ENCODE data around the gene AUTS2. TPM values are rescaled to one million over a fixed set of nuclear protein-coding genes. Genes with fewer than 3 reads are reported as not detected.
A peak's percentile ranks its signal among the peaks of the same experiment; 100 is the strongest.

The AUTS2 gene
- total RNA-seq, 1 donor from 2014 or later: 5.2 TPM

DNA sequence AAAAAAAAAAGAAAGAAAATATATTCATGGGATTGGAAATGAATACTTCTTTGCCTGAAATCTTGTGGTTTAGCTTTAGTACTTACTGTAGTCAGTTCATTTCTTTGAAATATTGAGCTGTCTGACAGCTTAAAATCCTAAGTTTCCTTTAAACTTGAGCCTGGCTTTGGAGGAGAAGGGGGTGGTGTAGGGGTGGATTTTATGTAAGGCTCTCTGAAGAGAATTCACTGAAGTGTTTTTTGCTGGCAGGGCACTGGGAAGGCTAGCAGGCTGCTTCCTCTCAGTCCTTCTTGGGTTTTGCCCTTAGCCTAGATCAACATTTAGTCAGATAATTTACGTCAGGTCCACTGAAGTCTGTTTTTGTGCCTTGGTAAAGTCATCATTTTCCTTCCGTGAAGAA, 516.5 kb downstream of the AUTS2 start:
- ATAC-seq (ENCODE audit: poor library complexity): no peak
- no peak for DNase-seq
- intact Hi-C loops (cut with DNase I): no loop called here

DNA sequence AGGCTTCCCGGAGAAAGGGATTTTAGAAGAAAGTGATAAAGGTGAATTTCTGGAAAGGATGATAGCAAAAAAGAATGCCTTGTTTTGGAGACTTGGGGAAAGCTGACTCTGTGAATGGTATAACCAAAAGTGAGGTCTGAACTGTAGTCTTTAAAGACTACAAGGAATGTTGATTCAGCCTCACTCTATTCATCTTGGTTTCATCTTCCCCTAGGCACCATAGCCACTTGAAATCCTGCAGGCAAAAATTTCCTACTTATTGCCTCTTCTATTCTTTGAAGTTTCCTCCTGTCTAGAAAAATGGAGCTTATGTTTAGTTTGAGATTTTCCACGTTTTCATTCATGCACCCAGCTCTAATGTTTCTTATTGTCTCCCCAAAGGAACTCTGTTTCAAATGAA, 518.0 kb downstream of the AUTS2 start:
- ATAC-seq (ENCODE audit: poor library complexity) (no peak), DNase-seq (no peak)
- intact Hi-C loops (cut with DNase I): no loop called here

DNA sequence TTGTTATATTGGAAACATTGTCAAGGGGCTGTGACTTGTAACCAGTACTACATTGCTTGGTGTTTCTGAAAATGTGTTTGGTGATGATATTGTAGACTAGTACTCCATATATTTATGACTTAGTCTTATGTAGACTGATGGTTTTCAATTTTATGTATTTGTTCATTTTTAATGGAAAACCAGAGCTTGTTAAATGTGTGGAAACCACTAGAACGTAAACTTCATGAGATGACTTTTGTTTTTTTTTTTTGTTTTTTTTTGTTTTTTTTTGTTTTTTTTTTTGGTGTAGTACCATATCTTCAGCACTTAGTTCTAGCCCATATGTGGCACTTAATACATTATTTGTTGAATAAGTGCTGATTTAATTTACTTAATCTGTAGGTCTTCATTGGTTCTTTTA, 518.6 kb downstream of the AUTS2 start:
- intact Hi-C loops (cut with DNase I): no loop called here
- DNase-seq (no peak), ATAC-seq (ENCODE audit: poor library complexity) (no peak)

DNA sequence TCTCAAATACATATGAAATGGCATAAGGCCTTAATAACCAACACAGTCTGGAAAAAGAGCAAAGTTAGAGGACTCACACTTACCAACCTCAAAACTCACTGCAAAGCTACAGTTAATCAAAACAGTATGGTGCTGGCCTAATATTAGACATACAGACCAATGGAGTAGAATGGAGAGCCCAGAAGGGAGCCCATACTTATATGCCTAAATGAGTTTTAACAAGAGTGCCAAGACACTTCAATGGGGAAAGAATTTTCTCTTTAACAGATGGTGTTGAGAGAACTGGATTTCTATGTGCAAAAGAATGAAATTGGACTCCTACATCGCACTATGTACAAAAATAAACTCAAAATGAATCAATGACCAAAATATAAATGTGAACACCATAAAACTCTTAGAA, 522.6 kb downstream of the AUTS2 start:
- DNase-seq (no peak), ATAC-seq (ENCODE audit: poor library complexity) (no peak)
- intact Hi-C loops (cut with DNase I): no loop called here

DNA sequence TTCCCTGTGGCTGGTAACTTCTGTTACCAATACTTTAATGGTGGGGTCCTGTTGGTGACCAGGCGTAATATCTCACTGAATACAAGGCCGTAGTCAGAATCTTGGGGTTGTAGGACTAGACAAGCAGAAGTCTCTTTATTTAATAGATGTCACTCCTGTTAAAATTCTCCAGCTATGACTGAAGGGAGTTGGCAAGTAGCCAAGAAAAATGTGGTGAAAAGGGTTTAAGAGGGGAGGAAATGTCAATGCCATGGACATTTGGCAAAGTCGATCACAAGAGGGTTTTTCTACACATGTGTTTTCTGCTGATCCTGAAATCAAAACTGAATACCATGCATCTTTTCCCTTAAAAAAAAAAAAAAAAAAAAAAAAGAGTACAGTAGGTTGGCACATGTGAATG, 533.5 kb downstream of the AUTS2 start:
- intact Hi-C loops (cut with DNase I): no loop called here
- DNase-seq: no peak
- no peak for ATAC-seq (ENCODE audit: poor library complexity)

DNA sequence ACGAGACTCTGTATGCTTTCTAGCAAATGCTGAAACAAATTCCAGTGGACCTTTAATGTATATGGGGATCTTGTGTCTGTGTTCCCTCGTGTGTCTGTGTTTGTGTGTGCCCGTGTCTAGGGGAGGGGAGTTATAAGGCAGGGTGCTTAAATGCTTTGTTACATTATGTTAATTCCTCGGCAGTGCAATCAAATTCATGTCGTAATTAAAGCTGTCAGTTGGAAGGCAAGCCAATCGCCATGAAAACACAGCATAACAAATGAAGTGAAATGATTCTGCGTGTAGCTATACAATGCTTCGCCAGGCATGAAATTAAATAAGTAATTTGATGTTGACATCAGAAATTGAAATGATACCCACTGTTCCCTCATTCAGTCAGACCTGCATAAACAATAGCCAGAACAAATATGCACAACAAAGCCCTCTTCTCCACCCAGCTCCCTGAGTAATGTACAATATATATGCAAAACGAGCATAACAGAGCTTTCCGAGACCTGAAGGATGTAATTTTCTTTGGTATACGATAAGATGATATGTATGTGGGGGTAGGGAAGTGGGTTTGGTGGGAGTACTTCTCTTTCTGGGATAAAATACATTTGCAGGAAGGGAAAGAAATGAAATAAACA, 534.1 kb downstream of the AUTS2 start:
- no peak for DNase-seq
- ATAC-seq (ENCODE audit: poor library complexity): no peak
- intact Hi-C loops (cut with DNase I): no loop called here

DNA sequence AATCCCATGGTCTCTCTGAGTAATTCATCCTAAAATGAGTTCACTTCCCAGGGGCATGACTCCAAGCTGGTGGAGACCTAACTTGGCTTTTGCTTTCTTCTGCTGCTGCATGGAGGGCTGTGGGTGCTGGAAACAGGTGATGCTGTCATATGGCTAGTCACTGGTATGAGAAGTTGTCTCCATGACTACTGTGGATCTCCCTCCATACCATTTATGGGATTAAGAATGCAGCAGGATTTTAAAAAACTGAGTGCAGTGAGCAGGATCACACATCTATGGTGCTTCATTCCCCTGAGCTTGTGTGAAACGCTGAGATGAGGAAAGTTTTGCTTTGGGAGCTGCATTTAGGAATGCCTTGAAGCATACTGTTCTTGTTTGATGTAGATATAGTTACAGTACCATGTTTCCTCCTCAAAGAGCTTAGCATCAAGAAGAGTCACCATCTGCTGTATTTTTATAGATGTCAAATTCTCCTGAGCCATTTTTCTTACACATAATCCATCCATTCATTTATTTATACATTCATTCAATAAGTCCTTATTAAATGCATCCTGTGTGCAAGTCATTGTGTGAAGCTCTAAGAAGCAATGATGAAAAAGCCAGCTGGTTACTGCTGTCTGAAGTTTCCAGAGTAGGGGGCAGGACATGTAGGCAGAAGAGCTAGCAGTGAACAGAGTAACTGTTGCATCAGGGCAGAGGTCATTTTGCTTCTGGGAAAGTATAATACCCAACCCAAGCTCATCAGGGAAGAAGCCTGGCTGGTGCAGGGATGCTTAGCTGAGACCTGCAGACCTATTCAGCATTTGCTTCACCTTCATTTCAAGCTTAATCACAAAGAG, 534.8 kb downstream of the AUTS2 start:
- intact Hi-C loops (cut with DNase I): no loop called here
- DNase-seq: no peak
- ATAC-seq (ENCODE audit: poor library complexity): no peak

DNA sequence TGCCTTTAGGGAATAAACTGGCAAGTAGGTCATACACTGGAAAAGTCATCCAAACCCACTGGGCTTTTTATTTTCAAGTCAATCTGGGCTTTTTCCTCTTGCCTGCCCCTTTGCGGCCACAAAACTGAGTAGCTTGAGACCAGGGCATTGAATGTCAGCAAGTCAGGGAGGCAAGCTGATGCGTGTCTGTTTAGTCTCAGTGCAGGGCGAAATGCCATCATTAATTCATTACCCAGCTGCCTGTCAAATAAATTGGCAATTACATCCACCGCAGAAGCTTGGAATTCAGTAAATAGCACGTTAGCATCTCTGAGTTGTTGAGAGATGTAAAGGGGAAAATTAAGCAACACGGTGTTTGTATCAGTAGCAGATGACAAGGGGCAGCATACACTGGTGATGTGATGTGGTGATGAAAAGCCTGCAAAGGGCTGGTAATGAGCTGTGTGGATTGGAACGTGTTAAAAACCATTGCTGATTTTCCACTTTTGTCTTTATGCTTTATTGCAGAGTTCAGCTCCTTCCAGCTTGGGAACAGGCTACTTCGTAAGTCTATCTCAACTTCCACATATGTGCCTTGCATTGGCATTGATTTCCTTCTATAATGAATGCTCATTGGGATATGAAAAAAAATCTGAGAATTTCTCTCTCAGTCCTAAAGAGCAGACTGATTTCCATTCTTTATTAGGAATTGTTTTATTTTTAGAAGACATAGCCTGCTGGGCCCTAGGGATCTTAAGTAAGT, 535.9 kb downstream of the AUTS2 start:
- intact Hi-C loops (cut with DNase I): no loop called here
- ATAC-seq (ENCODE audit: poor library complexity) (peak; percentile 18), DNase-seq (no peak)

DNA sequence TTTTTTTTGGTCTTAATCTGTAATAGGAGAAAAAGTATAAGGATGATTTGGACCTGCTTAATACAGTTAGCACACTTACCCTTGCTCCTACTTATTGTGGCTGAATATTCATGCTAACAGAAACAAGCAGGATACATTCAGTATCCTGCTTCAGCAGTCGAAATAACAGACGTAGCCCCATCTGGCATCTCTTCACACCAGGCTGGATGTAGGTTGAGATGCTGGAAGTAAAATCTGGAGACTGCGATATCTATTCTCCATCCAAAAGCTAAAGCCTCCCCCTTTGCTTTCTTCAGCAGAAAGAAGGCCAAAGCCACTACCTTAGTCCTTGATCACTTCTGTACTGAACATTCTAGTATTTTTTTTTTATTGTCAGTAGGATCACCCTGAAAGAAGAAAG, 537.4 kb downstream of the AUTS2 start:
- ATAC-seq (ENCODE audit: poor library complexity): no peak
- intact Hi-C loops (cut with DNase I): no loop called here
- no peak for DNase-seq

DNA sequence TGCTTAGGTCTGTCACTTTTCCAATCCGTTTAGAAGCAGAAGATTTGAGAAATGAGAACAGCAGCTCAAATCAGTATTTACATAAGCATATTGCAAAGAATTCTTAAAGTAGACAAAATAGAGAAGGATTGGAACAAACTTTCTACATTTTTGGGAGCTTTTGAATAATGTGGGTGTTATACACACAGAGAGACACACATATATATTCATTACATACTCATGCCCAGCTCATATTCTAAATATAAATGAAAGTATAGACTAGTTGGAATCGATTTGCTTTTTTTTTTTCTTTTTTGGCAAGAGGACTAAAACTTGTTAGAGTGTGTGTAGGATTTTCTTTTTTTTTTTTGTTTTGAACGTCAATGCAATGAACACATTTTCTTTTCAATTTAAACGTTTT, 538.9 kb downstream of the AUTS2 start:
- intact Hi-C loops (cut with DNase I): no loop called here
- no peak for DNase-seq
- ATAC-seq (ENCODE audit: poor library complexity): no peak

DNA sequence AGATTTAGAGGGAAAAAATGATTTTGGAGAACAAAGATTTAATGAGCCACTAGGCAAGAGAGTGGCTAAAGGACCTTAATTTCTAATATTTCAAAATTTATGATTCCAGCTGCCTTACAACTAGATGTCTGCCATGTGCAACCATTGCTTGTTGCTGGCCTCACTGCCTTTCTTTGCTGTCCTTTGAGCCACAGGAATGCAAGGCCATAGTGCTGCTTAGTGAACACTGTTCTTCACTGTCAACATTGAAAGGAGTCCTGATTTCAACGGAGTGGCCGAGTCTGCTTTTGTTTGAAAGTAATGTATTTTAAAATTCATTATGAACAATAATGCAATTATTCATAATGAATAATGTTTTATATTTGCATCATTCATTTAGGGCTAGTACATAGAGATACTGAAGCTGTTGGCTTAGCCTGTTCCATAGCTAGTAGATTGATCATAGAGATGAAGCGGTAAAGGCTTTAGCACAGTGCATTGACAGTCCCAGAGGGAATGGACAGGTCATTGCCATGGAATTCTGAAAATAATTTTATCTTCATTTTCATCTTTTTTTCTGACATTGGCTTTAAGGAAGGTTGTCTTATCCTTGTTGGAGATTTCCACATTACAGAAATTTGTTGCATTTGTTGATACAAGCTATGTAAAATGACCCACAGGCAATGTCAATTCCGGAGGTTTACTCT, 544.1 kb downstream of the AUTS2 start:
- no peak for ATAC-seq (ENCODE audit: poor library complexity)
- intact Hi-C loops (cut with DNase I): no loop called here
- DNase-seq: no peak

DNA sequence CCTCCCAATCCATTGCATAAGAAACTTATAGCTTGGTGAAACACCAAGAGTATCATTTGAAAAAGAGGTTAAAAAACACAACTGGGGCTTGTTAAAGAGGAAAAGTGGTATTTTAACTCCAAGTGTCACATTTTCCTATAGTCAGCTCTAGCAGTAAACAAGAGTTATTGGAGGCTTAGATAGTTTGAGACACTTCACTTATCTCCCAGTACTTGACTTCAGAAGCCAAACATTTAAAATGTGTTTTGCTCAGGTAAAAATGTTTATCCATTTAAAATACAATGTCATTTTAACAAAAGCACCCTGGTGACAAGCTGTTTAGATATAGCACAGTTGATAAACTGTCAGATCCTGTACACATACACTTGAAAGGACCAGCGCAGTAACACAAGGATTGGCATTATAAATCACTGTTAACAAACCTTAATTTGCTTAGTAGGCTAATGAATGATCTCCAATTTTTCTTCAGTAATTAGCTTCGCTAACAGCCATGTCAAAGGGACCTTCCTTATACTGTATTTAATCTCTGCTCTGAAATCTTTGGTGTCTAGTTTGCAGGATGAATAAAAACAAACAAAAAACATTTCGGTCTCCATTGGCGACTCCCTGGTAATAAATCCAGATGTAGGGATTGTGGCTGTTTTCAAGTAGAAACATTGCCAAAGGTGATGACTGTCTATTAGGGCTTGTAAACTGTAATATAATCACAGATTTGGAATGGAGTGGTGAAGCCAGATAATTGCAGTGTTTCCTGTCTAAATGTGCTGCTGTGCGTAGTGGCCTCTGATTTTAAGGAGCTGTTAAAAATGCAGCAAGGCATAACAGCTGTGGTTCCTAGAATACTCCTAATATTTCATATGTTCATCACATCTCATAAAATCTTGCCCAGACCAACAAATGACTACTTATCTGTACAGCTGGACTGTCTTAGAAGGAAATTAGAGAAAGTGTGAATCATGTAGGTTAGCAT, 545.1 kb downstream of the AUTS2 start:
- ATAC-seq (ENCODE audit: poor library complexity) (no peak), DNase-seq (no peak)
- intact Hi-C loops (cut with DNase I): no loop called here

DNA sequence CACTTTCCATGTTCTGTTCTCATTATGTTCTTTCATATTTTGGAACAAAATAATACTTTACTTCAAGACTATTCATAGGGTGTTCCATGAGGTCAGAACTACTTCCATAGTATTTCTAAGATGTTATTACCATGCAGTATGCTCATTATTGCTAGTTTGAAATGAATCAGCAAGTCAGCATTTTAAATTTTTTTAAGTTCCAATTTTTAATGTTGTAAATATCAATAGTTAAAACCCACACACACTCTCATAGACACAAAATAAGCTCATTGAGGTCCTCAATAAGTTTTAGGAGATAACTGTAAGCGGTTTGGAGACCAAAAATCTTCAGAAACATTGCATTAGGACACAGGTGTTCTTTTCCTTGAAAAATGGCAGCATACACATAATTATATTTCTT, 550.7 kb downstream of the AUTS2 start:
- DNase-seq (no peak), ATAC-seq (ENCODE audit: poor library complexity) (no peak)
- intact Hi-C loops (cut with DNase I): no loop called here

DNA sequence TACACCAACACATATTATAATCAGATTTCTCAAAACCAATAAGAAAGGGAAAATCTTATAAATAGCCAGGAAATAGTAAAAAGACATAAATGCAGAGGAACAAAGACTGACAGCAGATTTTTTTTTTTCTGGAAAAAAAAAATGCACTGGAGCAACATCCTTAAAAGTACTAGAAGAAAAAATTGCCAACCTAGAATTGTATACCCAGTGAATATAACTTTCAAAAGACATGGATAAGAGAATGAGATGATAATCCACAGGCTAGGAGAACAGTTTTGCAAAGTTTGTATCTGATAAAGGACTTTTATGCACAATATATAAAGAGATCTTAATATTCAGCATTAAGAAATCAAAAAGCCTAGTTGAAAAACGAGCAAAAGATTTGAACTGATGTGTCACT, 554.0 kb downstream of the AUTS2 start:
- no peak for DNase-seq
- intact Hi-C loops (cut with DNase I): no loop called here

DNA sequence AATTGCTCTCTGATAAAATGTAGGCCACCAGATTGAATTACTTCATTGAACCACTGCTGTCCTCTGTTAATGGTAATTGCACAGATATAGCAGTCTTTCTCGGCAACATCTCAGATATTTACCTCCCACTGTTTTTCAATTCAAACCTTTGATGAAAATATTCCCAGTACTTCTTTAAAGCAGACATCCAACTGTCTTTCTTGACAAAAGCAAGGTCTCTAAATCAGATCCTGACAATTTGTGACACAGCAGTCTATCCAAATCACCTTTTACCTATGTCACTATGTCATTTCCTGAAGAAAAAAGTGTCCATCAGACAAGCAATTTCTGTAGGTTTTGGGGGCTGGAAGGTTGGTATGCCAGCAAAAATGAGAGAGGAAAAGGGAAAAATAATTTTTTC, 555.7 kb downstream of the AUTS2 start:
- intact Hi-C loops (cut with DNase I): no loop called here
- DNase-seq: no peak
- no peak for ATAC-seq (ENCODE audit: poor library complexity)

More for the DNA sequence above, 554.0 kb downstream of the AUTS2 start:
- no peak for ATAC-seq (ENCODE audit: poor library complexity)

DNA sequence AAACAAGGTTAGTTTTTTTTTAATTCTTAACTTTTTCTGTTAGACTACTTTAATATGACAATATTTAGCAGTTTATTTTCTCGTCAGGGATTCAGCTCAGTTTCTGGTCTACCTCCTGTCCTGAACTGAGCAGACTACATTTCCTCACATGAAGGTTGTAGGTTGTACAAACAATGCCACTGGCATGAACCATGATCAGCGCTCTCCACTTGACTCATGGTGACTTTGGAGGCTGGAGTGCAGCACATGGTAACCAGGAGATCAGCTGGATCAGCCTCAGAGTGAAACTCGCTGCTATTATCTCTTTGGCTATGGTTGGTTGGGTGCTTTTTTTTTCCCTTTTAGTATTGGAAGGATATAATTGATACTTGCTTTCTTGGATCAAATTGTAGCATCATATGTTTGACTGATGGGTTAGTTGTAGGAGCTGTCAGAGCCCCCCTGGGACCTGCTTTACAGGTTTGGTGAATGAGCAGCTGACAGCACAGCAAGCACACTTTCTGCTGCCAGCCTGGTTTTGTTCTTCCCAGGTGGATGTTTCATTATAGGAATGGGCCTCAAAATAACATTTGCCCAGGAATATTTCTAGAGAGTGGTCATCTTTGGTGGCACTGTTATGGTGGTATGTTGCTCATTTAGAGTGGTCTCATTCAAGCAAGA, 556.4 kb downstream of the AUTS2 start:
- ATAC-seq (ENCODE audit: poor library complexity) (no peak), DNase-seq (no peak)
- intact Hi-C loops (cut with DNase I): no loop called here

DNA sequence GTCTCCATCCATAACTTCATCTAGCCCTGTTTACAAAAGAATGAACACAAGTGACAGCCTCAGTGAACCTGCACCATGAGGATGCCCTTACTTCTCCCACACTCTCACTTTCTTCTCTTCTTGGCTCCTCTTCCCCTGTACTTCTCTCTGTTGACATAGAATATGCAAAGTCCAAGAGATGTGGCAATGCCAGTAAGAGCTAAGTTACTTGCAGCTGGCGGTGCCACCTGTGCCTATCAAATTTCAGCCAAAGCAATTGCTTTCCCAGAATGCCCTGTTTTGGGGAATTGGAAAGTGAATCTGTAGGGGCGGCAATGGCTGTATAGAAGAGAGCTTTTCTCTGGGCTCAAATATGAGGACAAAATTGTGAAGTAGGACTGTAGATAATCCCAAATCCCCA, 557.8 kb downstream of the AUTS2 start:
- intact Hi-C loops (cut with DNase I): no loop called here
- no peak for DNase-seq
- ATAC-seq (ENCODE audit: poor library complexity): no peak

DNA sequence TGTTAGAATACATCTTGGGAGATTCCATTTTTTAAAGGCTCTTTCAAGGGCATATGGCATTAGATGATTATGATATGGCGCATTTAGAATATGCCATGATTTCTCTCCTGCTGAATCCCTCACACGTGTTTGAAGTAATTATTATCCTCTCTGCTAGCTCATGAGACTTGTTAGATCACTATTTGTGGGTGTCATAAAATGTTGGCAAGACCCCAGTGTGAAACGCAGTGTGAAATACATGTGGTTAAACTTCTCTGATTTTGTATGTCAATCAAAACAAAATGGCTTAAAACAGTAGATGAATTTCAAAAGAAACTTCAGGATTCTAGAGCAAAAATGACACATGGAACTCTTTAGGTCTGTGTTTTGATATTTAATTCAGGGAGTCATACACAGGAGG, 560.8 kb downstream of the AUTS2 start:
- intact Hi-C loops (cut with DNase I): no loop called here
- ATAC-seq (ENCODE audit: poor library complexity): no peak

More for the DNA sequence above, 560.8 kb downstream of the AUTS2 start:
- no peak for DNase-seq
